Fibroblast of villous mesenchyme (primary cell): ENCODE results near the gene PTPRH. TPM values are rescaled to one million over a fixed set of nuclear protein-coding genes. Genes with fewer than 3 reads are reported as not detected.
"Not testable (repeated sequence)": the region's sequence is repeated elsewhere in the genome, so short reads cannot be mapped to it uniquely, and the experiment has no call there.

Source experiments
- DNase-seq: peaks from one replicate; pipeline ENCODE4 v3.0.0-alpha.2; 2010; ENCODE audit warnings: low read depth
- H3K4me3 ChIP-seq: 2 replicates; pipeline ENCODE4 v1.5.1; 2011; ENCODE audit warnings: low read depth, mild to moderate bottlenecking, low read length
- total RNA-seq: library from RNA; depleted of rRNA; stranded (reverse); fragments of >200 nt; gene quantifications from 2 replicates; pipeline ENCODE4 v1.2.3, GENCODE V29; 2012
- TF ChIP-seq, protein P1 (sequence below): IDR thresholded peaks from 2 replicates; pipeline ENCODE4 v1.5.1; 2012; ENCODE audit warnings: low read depth, mild to moderate bottlenecking, low read length; ENCODE audit not compliant: insufficient read depth

PTPRH gene
- total RNA-seq, 1 donor = 3.9 TPM

DNA sequence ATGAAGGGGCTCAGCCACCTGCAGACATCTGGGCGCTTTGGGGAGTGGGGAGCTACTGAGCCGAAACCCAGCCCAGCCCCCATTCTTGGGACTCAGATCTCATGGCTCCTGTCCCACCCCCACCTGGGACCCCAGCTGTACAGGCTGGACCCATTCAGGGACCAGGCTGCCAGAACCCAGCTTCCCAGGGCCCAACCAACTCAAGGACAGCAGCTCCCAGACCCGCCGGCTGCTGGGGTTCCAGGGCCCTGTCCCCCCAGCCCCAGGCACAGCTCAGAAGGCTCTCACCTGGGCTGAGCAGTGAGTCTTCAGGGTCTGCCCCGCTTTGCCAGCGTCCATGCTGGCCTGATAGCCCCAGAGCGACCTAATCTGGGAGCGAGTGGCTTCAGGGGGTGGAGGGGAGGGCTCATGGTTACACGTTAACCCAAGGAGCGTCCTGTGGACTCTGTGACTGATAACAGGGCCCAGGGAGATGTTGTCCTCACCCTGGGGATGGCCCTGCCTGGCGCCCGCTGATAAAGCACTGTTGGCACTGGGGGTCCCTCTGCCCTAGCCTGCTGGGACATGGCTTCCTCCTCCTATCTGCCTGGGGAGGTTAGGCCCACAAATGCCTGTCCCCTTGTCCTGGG lies 19.2 kb upstream of the PTPRH start, which contains the start of gene TMEM86B:
Gene TMEM86B, minus strand, starts transcription at position 361 of the 629 bp plus-strand sequence. Its CDS starts 22 bp downstream, at position 339.
- TF ChIP-seq, protein P1, sequence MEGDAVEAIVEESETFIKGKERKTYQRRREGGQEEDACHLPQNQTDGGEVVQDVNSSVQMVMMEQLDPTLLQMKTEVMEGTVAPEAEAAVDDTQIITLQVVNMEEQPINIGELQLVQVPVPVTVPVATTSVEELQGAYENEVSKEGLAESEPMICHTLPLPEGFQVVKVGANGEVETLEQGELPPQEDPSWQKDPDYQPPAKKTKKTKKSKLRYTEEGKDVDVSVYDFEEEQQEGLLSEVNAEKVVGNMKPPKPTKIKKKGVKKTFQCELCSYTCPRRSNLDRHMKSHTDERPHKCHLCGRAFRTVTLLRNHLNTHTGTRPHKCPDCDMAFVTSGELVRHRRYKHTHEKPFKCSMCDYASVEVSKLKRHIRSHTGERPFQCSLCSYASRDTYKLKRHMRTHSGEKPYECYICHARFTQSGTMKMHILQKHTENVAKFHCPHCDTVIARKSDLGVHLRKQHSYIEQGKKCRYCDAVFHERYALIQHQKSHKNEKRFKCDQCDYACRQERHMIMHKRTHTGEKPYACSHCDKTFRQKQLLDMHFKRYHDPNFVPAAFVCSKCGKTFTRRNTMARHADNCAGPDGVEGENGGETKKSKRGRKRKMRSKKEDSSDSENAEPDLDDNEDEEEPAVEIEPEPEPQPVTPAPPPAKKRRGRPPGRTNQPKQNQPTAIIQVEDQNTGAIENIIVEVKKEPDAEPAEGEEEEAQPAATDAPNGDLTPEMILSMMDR = no peak
- H3K4me3 ChIP-seq = no peak within 1 kb of the TSS
- DNase-seq = no peak

DNA sequence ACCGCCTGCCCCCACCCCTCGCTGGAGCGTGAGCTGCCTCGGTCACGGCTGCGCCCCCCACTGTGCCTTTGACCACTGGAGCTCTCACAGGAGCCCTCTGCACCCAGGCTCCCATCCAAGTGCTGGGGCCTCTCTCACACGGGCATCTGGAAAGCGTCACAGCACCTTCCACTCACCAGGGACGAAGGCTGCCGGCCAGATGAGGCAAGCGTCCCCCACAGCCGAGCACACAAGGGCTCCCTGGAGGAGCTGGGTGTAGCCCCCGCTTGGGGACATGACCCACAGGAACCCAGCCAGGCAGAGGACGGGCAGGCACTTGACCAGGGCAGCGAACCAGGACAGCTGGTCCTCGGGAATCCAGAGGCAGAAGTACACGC lies 18.7 kb upstream of the PTPRH start:
- peak; percentile 35 for DNase-seq
- H3K4me3 ChIP-seq = no peak overlapping the region
- TF ChIP-seq, protein P1 = no peak

GRCh38 chr19:55227241-55228014 lies 18.1 kb upstream of the PTPRH start:
- no peak overlapping the region for H3K4me3 ChIP-seq
- TF ChIP-seq, protein P1 = no peak
- no peak for DNase-seq

DNA sequence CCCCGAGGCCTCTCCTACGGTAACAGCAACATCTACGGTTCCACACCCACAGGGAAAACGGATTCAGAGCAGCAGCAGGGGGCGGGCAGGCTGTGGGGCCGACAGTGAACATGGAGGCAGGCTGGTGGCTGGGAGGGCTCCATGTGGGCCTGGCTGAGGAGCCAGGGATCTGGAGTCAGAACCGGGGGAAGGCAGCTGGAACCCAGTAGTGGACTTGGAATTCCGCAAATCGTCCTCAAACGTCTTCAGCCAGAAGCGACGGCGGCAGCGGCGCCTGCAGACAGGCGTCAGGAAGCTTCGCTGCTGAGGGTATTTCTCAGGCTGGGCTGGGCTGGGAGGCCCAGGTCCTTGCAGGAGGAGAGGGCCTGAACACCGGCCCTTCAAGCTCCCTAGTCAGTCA lies 17.5 kb upstream of the PTPRH start:
- DNase-seq = no peak
- no peak overlapping the region for H3K4me3 ChIP-seq
- TF ChIP-seq, protein P1 = no peak

DNA sequence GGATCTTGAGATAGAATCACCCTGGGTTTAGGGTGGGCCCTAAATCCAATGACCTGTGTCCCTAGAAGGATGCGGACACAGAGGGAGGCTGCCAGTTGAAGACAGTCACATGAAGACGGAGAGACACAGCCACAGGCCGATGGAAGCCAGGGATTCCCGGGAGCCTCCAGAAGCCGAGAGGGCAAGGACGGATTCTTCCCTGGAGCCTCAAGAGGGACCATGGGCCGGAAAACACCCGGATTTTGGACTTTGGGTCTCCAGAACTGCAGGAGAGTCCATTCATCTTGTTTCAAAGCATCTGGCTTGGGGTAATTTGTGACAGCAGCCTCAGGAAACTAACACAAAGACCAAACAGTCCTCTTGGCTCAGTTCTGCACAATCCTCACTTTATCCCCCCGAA lies 17.0 kb upstream of the PTPRH start:
- no peak for DNase-seq
- TF ChIP-seq, protein P1 = no peak
- H3K4me3 ChIP-seq = no peak overlapping the region

- TF ChIP-seq, protein P1 = no peak
- no peak for DNase-seq
These were observed 16.2 kb upstream of the PTPRH start for GRCh38 chr19:55225415-55225958.

GRCh38 chr19:55224679-55225414 lies 15.5 kb upstream of the PTPRH start:
- not testable (repeated sequence) for DNase-seq, H3K4me3 ChIP-seq

More at GRCh38 chr19:55225415-55225958, 16.2 kb upstream of the PTPRH start:
- H3K4me3 ChIP-seq = no peak overlapping the region
